Measurements from ENCODE around the gene DNTTIP2. TPM values are rescaled to one million over a fixed set of nuclear protein-coding genes. Genes with fewer than 3 reads are reported as not detected.

Gene DNTTIP2
- total and polyA plus RNA-seq, 9 of the 15 experiments (the other 6 are each of a cell fraction or from before 2014, with no cell fraction given): 50.4 to 138 (median 97.0) TPM

DNA sequence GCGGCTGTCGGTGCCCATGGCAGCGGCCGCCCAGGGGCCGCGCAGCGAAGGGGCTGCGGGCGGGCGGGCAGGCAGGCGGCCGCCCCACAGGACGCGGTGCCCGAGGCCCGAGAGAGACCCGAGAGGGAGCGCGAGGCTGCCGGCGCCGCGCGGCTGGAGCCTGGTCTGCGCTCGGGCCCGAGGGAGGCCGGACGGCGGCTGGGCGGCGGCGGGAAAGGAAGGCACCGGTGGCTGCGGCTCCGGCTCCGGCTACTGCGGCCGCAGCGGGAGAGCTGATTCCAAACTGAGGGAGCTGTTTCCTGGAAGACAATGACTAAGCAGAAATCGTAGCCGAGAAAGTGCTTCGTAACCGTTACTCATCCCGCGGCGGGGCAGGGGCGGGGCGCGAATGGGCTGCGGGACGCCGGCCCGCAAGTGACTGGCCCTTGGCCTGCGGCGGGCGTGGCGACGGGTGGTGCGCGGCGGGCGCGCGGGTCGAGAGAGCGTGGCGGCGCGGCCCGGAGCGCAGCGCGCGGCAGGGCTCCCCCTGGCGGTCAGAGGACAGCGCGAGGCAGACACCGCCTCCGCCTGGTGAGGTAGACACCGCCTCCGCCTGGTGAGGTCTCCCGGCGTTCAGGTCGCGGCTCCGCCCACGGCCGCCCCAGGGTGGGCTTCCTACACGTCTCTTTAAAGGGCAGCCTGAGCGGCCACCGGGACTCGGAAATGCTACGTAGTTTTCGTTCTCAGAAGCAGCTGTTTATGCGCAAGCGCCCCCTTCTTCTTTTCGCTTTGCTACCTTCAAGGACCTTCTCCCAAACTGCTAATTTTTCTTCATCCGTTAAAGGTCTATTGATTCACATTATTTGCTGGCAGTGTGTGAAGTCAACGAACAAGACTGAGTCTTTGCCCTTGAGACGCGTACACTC, 30.4 kb upstream of the DNTTIP2 start, which contains the start of gene GCLM:
Gene GCLM (minus strand): TSS at position 285 of the 905 bp plus-strand sequence. CDS start 267 bp downstream, at position 18.
- Histone ChIP-seq H3K4me1 (replicated peaks in 1 of 2; ENCODE audit: control insufficient read depth in 2 of 2, insufficient read depth in 2 of 2, low read length in 2 of 2) (peaks cover 9 to 19% of the 10 kb centered on the region in 2 experiments; a peak in 4 of 5 replicates), H3K27me3 (ENCODE audit: control insufficient read depth in 2 of 2, insufficient read depth in 2 of 2, low read length in 2 of 2) (no peaks in the 10 kb centered on the region), H3K79me2 (ENCODE audit: control insufficient read depth, insufficient read depth, low read length) (peaks cover 55% of the 10 kb centered on the region), H3K9me1 (ENCODE audit: control insufficient read depth, insufficient read depth, low read length) (no peaks in the 10 kb centered on the region), H3K27ac (ENCODE audit: extremely low read depth, low read depth, low read length) (peak within 1 kb of the TSS; percentile 95), H3K4me3 (peak within 1 kb of the TSS; percentile 98), H3K4me2 (ENCODE audit: insufficient read depth, low read length) (peak within 1 kb of the TSS; percentile 97), H3K9ac (ENCODE audit: insufficient read depth in 1 of 2, low read depth in 2 of 2, low read length in 2 of 2) (peak within 1 kb of the TSS; percentile 93 to 94), H4K20me1 (replicated peaks; ENCODE audit: control insufficient read depth, insufficient read depth, low read length) (peaks cover 15% of the 10 kb centered on the region), H3K36me3 (ENCODE audit: control insufficient read depth, insufficient read depth, low read length) (peaks cover 17% of the 10 kb centered on the region; the same call in 2 of the 3 replicates), H2AFZ (ENCODE audit: low read depth, low read length) (peak within 1 kb of the TSS; percentile 100), H3K9me3 (replicated peaks; ENCODE audit: control insufficient read depth, insufficient read depth, low read depth, low read length) (peaks cover 2% of the 10 kb centered on the region; the same call in 1 of the 2 replicates)
- ChIA-PET CTCF (ENCODE audit: low intra/inter-chr PET ratio) (no interaction called here), POLR2A (interaction anchor here (0.6 to 1.2 kb wide), 9 partner anchors 9 to 528 kb away, joined by 3 to 6 read pairs (median 3); no protein-coding TSS in a partner anchor)
- intact Hi-C loops (cut with micrococcal nuclease) (loop anchor here (1.0 to 2.0 kb wide), 2 partner anchors 31 to 62 kb away; partner anchors contain the start of gene DNTTIP2), in situ Hi-C loops (cut with MboI) (no loop called here)
- WGBS (ENCODE audit: insufficient coverage, low coverage, missing lambda C conversion rate): under 1% methylated on average over 81 of the region's 102 CpGs
- no TSS peak for BruUV-seq (replicated peaks)
- FAIRE-seq (peak; percentile 70), DNase-seq (ENCODE audit: extremely low read depth in 1 of 4, low spot score in 3 of 4) (peak; percentile 92 to 97 (median 94)), ATAC-seq (peak; percentile 94)
- TF ChIP-seq, protein P1, sequence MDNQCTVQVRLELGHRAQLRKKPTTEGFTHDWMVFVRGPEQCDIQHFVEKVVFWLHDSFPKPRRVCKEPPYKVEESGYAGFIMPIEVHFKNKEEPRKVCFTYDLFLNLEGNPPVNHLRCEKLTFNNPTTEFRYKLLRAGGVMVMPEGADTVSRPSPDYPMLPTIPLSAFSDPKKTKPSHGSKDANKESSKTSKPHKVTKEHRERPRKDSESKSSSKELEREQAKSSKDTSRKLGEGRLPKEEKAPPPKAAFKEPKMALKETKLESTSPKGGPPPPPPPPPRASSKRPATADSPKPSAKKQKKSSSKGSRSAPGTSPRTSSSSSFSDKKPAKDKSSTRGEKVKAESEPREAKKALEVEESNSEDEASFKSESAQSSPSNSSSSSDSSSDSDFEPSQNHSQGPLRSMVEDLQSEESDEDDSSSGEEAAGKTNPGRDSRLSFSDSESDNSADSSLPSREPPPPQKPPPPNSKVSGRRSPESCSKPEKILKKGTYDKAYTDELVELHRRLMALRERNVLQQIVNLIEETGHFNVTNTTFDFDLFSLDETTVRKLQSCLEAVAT (IDR thresholded peaks at IDR 0.05): peak in 1 of 2 experiments; percentile 66; a peak in 2 of 4 replicates
- no peak for TF ChIP-seq NR4A1 (CRISPR knock-in tag; IDR thresholded peaks at IDR 0.05)
- TF ChIP-seq NR4A1 (tag; IDR thresholded peaks at IDR 0.05): peak; percentile 59; the same call in 1 of the 2 replicates
- TF ChIP-seq MEIS2 (IDR thresholded peaks at IDR 0.05; ENCODE audit: partially characterized antibody): peak; percentile 57
- TF ChIP-seq SIN3A (IDR thresholded peaks at IDR 0.05; ENCODE audit: borderline replicate concordance in 2 of 2, control insufficient read depth in 1 of 2, low read depth in 2 of 2, low read length in 2 of 2): peak; percentile 23 to 48; a peak in 2 of 4 replicates
- peak; percentile 89 for TF ChIP-seq TBP (optimal IDR thresholded peaks at IDR 0.05; ENCODE audit: low read depth, low read length)
- TF ChIP-seq DPF2 (IDR thresholded peaks at IDR 0.05): peak; percentile 65; the same call in 1 of the 2 replicates
- TF ChIP-seq PHF8 (IDR thresholded peaks at IDR 0.05; ENCODE audit: borderline replicate concordance, low read length): peak; percentile 72; the same call in 1 of the 2 replicates
- 0 out of 2 replicates have a peak, but pooled peaks have one; percentile 64 for TF ChIP-seq GTF2A2 (tag; IDR thresholded peaks at IDR 0.05)
- peak; percentile 41; the same call in 1 of the 2 replicates for TF ChIP-seq DMBX1 (CRISPR knock-in tag; IDR thresholded peaks at IDR 0.05; ENCODE audit: borderline replicate concordance)
- TF ChIP-seq, protein P2, sequence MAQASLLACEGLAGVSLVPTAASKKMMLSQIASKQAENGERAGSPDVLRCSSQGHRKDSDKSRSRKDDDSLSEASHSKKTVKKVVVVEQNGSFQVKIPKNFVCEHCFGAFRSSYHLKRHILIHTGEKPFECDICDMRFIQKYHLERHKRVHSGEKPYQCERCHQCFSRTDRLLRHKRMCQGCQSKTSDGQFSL (CRISPR knock-in tag; IDR thresholded peaks at IDR 0.05): no peak
- TF ChIP-seq, protein P2 (tag; IDR thresholded peaks at IDR 0.05): no peak
- peak; percentile 65; the same call in 1 of the 2 replicates for TF ChIP-seq POLR2H (tag; IDR thresholded peaks at IDR 0.05; ENCODE audit: low read depth)
- TF ChIP-seq ZFP36 (IDR thresholded peaks at IDR 0.05; ENCODE audit: low read depth, low read length, partially characterized antibody): peak; percentile 5

Data from K562 (cell line).